Measurements from ENCODE around the gene CIAO2B.

The CIAO2B gene

DNA sequence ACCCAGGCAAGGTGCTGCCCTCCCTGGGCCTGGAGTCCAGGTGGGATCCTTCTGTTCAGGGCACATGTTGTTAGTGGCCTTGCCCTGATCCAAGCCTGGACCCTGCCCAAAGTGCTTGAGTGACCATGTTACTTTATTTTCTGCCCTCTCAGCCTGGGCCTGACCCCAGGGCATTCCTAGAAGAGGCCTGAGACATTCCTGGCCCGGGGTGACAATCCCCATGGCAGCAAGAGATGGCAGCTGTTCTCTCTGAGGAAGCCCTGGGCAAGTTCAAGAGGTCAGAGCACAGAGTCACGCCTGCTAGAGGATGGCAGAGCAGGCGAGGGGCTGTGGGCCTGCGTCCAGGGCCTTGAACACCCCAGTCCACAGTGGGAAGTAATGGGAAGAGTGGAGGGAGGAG, 20.5 kb downstream of the CIAO2B start:
- ATAC-seq, result no peak
- TF ChIP-seq, protein P1, sequence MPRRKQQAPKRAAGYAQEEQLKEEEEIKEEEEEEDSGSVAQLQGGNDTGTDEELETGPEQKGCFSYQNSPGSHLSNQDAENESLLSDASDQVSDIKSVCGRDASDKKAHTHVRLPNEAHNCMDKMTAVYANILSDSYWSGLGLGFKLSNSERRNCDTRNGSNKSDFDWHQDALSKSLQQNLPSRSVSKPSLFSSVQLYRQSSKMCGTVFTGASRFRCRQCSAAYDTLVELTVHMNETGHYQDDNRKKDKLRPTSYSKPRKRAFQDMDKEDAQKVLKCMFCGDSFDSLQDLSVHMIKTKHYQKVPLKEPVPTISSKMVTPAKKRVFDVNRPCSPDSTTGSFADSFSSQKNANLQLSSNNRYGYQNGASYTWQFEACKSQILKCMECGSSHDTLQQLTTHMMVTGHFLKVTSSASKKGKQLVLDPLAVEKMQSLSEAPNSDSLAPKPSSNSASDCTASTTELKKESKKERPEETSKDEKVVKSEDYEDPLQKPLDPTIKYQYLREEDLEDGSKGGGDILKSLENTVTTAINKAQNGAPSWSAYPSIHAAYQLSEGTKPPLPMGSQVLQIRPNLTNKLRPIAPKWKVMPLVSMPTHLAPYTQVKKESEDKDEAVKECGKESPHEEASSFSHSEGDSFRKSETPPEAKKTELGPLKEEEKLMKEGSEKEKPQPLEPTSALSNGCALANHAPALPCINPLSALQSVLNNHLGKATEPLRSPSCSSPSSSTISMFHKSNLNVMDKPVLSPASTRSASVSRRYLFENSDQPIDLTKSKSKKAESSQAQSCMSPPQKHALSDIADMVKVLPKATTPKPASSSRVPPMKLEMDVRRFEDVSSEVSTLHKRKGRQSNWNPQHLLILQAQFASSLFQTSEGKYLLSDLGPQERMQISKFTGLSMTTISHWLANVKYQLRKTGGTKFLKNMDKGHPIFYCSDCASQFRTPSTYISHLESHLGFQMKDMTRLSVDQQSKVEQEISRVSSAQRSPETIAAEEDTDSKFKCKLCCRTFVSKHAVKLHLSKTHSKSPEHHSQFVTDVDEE (CRISPR knock-in tag; IDR thresholded peaks at IDR 0.05), result no peak
- TF ChIP-seq OSR1 (CRISPR knock-in tag; IDR thresholded peaks at IDR 0.05) (no peak), TOX (CRISPR knock-in tag; IDR thresholded peaks at IDR 0.05; ENCODE audit: borderline replicate concordance) (no peak), BACH2 (CRISPR knock-in tag; IDR thresholded peaks at IDR 0.05; ENCODE audit: borderline replicate concordance) (no peak), ZNF70 (CRISPR knock-in tag; IDR thresholded peaks at IDR 0.05) (no peak), ARNTL (CRISPR knock-in tag; IDR thresholded peaks at IDR 0.05; ENCODE audit: borderline replicate concordance, low read depth) (no peak), ESRRG (CRISPR knock-in tag; IDR thresholded peaks at IDR 0.05) (no peak), ZFP3 (CRISPR knock-in tag; IDR thresholded peaks at IDR 0.05) (no peak), RARB (CRISPR knock-in tag; IDR thresholded peaks at IDR 0.05) (no peak), ZNF8 (CRISPR knock-in tag; IDR thresholded peaks at IDR 0.05) (no peak)

DNA sequence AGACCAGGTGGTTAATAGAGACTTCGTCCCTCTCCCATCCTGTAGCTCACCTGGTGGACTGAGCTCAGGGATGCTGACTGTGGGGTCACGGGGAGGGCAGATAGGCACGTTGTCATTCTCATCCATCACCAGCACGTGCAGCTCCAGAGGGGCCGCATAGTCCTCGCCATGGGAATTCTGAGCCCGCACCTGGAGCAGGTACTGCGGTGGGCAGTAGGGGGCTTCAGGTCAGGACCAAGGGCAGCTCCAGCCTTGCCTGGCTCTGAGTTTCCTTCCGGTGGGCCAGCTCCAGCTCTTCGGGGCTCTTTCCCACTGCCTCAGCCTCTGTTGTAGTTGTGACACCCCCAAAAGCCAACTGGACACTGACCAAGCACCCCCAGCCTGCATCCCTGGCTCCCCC, 21.1 kb downstream of the CIAO2B start:
- TF ChIP-seq ESRRG (CRISPR knock-in tag; IDR thresholded peaks at IDR 0.05) (no peak), ARNTL (CRISPR knock-in tag; IDR thresholded peaks at IDR 0.05; ENCODE audit: borderline replicate concordance, low read depth) (no peak), PATZ1 (CRISPR knock-in tag; IDR thresholded peaks at IDR 0.05; ENCODE audit: borderline replicate concordance) (no peak), OSR1 (CRISPR knock-in tag; IDR thresholded peaks at IDR 0.05) (no peak)
- no peak for ATAC-seq

DNA sequence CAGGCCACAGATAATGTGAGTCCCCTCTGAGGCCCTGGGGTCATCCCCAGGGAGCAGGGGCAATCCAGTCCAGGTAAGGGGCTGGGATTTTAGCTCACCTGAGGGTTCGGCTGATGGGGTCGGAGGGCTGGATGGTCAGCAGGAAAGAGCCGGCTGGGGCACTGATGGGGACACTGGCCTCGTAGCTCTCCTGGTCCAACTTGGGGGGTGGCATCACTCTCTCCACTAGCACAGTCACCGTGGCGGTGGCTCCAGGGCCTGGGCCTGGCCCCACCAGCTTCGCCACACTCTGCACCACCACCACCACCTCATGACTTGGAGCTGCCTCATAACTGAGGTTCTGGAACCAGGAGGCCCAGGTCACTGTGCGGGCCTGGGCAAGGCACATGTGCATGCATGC, 22.4 kb downstream of the CIAO2B start:
- TF ChIP-seq ZNF70 (CRISPR knock-in tag; IDR thresholded peaks at IDR 0.05) (no peak), PPARA (CRISPR knock-in tag; IDR thresholded peaks at IDR 0.05; ENCODE audit: borderline replicate concordance) (no peak), ZFP30 (CRISPR knock-in tag; IDR thresholded peaks at IDR 0.05) (no peak), ZNF565 (CRISPR knock-in tag; conservative IDR thresholded peaks at IDR 0.05; ENCODE audit: low read depth) (no peak), CSDC2 (CRISPR knock-in tag; IDR thresholded peaks at IDR 0.05) (no peak), OSR1 (CRISPR knock-in tag; IDR thresholded peaks at IDR 0.05) (no peak), ISL1 (CRISPR knock-in tag; IDR thresholded peaks at IDR 0.05) (no peak)
- no peak for ATAC-seq

GRCh38 chr16:66911112-66911511, 23.1 kb downstream of the CIAO2B start:
- no peak for ATAC-seq
- TF ChIP-seq TCF4 (CRISPR knock-in tag; IDR thresholded peaks at IDR 0.05; ENCODE audit: borderline replicate concordance) (no peak), TOX (CRISPR knock-in tag; IDR thresholded peaks at IDR 0.05; ENCODE audit: borderline replicate concordance) (no peak), ZNF70 (CRISPR knock-in tag; IDR thresholded peaks at IDR 0.05) (no peak), ARNTL (CRISPR knock-in tag; IDR thresholded peaks at IDR 0.05; ENCODE audit: borderline replicate concordance, low read depth) (no peak), SNAI2 (CRISPR knock-in tag; IDR thresholded peaks at IDR 0.05) (no peak), ESRRG (CRISPR knock-in tag; IDR thresholded peaks at IDR 0.05) (no peak), ZFP3 (CRISPR knock-in tag; IDR thresholded peaks at IDR 0.05) (no peak), BACH2 (CRISPR knock-in tag; IDR thresholded peaks at IDR 0.05; ENCODE audit: borderline replicate concordance) (no peak), CREB5 (CRISPR knock-in tag; IDR thresholded peaks at IDR 0.05; ENCODE audit: low read depth) (no peak), ZFP30 (CRISPR knock-in tag; IDR thresholded peaks at IDR 0.05) (no peak), ZC3H10 (CRISPR knock-in tag; IDR thresholded peaks at IDR 0.05) (no peak), ISL1 (CRISPR knock-in tag; IDR thresholded peaks at IDR 0.05) (no peak), CSDC2 (CRISPR knock-in tag; IDR thresholded peaks at IDR 0.05) (no peak), RARB (CRISPR knock-in tag; IDR thresholded peaks at IDR 0.05) (no peak), ZNF565 (CRISPR knock-in tag; conservative IDR thresholded peaks at IDR 0.05; ENCODE audit: low read depth) (no peak)
- TF ChIP-seq, protein P1 (CRISPR knock-in tag; IDR thresholded peaks at IDR 0.05), result no peak
